A375 (cell line): Measurements from ENCODE around the gene DAZ2. TPM values are rescaled to one million over a fixed set of nuclear protein-coding genes. Genes with fewer than 3 reads are reported as not detected.

Experiments
- total RNA-seq: library from RNA; depleted of rRNA; stranded (reverse); fragments of >200 nt; shearing (Covaris generic); gene quantifications from 2 replicates; pipeline ENCODE4 v1.2.3, GENCODE V29; 2014; rRNA removed

DAZ2 gene
- not detected in 2 replicates for total RNA-seq

GRCh38 chrY:23219233-23219632 is at the start of gene DAZ2:
Gene DAZ2, plus strand, starts transcription at chrY:23219533. Its CDS starts 208 bp downstream, at chrY:23219741.

GRCh38 chrY:23198908-23199307 is 20.4 kb upstream of the DAZ2 start, which contains the start of gene DAZ1:
Gene DAZ1, minus strand, starts transcription at chrY:23199008. Its CDS starts 208 bp downstream, at chrY:23198800.

Other genes with a start within 250 kb of the DAZ2 start
- gene BPY2, start 235.3 kb upstream of the DAZ2 start, total RNA-seq: not detected in 2 replicates
- not detected in 2 replicates for gene DAZ1, start 20.5 kb upstream of the DAZ2 start, total RNA-seq